Thyroid gland (tissue), 4 donors: ENCODE data around the gene SHD.
A peak's percentile ranks its signal among the peaks of the same experiment; 100 is the strongest.

Experiments
- CTCF ChIP-seq, 6 experiments: fragments of 200-600 bp in 3 of 6; fragments of 450-650 bp in 3 of 6; sonication (generic) in 3 of 6; IDR thresholded peaks; one replicate each; pipeline ENCODE4 v1.5.1; 2016 to 2019; ENCODE audit warnings: antibody characterized with exemption in 6 of 6, mild to moderate bottlenecking in 2 of 6, inconsistent platforms in 1 of 6, moderate library complexity in 1 of 6
- POLR2A ChIP-seq, 2 donors: fragments of 450-650 bp; IDR thresholded peaks; one replicate each; pipeline ENCODE4 v1.6.1; 2017; ENCODE audit warnings: antibody characterized with exemption in 2 of 2, mild to moderate bottlenecking in 2 of 2, moderate library complexity in 1 of 2

DNA sequence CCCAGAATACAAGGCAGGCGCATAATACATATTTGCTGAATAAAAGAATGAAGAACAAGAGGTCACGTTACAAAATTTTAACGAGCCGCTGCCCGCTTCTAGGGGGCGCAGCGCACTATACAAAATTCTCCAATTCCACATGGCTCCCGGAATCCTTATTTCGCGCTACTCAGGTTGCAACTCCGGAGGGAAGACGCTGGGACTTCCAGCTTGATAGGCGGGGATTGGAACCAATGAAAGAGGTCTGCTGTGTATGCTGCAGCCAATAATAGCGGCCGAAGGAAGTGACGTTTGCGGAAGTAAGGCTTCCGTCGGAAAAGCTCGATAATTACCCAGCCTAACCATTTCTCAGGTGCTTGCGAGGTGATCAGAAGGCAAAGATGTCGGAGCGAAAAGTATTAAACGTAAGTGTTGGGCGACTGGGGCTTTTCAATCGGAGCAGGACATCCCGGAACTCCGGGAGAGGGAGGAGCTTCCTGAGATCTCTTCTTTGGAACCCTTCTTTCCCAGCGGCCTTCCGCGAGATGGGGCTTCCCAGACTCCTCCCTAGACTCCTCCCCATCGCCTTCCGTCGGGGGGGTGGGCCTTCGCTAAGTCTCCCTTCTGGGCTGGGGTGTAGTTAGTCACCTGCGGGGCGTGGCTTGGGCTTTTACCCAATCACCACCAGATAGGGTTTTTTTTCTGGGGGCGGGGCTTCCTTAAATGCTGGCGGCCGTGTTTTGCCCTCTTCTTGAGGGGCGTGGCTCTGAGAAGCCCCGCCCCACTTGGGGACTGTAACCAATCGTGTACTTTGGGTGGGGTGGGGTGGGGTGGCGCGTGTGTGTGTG, 32.1 kb upstream of the SHD start, which contains the start of gene YJU2:
- TF ChIP-seq POLR2A (IDR thresholded peaks at IDR 0.05) (peak in 1 of 2 donors; percentile 40), CTCF (IDR thresholded peaks at IDR 0.05) (peak in 4 of 6 experiments; percentile 40 to 54 (median 45))
